ENCODE measurements around the gene DMRT1.

DNA sequence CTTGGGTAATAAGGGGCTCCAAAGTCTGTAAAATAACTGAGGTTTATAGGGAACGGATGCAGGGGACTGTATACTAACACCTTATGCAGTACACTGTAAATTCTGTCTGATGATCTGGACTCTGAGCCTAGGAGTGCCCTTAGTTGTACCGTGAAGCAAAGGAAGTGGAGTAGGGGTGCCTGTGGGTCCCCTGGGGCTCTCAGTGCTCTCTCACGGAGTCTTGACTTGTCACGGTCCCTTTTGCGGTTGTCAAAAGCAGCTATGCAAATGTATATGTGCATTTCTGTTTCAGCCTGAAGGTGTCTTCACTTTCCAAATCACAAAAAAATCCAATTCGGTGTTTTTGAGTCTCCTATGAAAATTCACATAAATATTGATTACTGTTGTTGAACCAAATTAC is 17.8 kb downstream of the DMRT1 start:
- TF ChIP-seq, protein P1, sequence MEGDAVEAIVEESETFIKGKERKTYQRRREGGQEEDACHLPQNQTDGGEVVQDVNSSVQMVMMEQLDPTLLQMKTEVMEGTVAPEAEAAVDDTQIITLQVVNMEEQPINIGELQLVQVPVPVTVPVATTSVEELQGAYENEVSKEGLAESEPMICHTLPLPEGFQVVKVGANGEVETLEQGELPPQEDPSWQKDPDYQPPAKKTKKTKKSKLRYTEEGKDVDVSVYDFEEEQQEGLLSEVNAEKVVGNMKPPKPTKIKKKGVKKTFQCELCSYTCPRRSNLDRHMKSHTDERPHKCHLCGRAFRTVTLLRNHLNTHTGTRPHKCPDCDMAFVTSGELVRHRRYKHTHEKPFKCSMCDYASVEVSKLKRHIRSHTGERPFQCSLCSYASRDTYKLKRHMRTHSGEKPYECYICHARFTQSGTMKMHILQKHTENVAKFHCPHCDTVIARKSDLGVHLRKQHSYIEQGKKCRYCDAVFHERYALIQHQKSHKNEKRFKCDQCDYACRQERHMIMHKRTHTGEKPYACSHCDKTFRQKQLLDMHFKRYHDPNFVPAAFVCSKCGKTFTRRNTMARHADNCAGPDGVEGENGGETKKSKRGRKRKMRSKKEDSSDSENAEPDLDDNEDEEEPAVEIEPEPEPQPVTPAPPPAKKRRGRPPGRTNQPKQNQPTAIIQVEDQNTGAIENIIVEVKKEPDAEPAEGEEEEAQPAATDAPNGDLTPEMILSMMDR (IDR thresholded peaks at IDR 0.05; ENCODE audit: low read length): no peak
- TF ChIP-seq EZH2 (optimal IDR thresholded peaks at IDR 0.05; ENCODE audit: low read depth, low read length): no peak
- TF ChIP-seq EZH2phosphoT487 (IDR thresholded peaks at IDR 0.05; ENCODE audit: low read length): no peak

Measured in MM.1S (cell line).